Ishikawa (cell line): ENCODE results near the gene EFHD2.

Experiments used
- FOXM1 ChIP-seq: IDR thresholded peaks from 2 replicates; pipeline ENCODE4 v1.6.1; 2012; ENCODE audit warnings: low read depth, borderline replicate concordance
- YY1 ChIP-seq: IDR thresholded peaks from 2 replicates; pipeline ENCODE4 v1.6.1; 2012; ENCODE audit warnings: low read depth
- TF ChIP-seq, protein P1 (sequence below): IDR thresholded peaks from 2 replicates; pipeline ENCODE4 v1.6.1; 2012; ENCODE audit warnings: low read depth, mild to moderate bottlenecking

- TF ChIP-seq YY1 (no peak), FOXM1 (no peak)
- TF ChIP-seq, protein P1, sequence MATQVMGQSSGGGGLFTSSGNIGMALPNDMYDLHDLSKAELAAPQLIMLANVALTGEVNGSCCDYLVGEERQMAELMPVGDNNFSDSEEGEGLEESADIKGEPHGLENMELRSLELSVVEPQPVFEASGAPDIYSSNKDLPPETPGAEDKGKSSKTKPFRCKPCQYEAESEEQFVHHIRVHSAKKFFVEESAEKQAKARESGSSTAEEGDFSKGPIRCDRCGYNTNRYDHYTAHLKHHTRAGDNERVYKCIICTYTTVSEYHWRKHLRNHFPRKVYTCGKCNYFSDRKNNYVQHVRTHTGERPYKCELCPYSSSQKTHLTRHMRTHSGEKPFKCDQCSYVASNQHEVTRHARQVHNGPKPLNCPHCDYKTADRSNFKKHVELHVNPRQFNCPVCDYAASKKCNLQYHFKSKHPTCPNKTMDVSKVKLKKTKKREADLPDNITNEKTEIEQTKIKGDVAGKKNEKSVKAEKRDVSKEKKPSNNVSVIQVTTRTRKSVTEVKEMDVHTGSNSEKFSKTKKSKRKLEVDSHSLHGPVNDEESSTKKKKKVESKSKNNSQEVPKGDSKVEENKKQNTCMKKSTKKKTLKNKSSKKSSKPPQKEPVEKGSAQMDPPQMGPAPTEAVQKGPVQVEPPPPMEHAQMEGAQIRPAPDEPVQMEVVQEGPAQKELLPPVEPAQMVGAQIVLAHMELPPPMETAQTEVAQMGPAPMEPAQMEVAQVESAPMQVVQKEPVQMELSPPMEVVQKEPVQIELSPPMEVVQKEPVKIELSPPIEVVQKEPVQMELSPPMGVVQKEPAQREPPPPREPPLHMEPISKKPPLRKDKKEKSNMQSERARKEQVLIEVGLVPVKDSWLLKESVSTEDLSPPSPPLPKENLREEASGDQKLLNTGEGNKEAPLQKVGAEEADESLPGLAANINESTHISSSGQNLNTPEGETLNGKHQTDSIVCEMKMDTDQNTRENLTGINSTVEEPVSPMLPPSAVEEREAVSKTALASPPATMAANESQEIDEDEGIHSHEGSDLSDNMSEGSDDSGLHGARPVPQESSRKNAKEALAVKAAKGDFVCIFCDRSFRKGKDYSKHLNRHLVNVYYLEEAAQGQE, result no peak
Measured at GRCh38 chr1:15370781-15371520, 38.7 kb upstream of the EFHD2 start.
